Caco-2 (cell line): ENCODE data around the gene ST3GAL2. TPM values are rescaled to one million over a fixed set of nuclear protein-coding genes. Genes with fewer than 3 reads are reported as not detected.

Experiments used
- BruUV-seq: library from RNA; stranded (reverse); fragments of 400-500 nt; replicated peaks from 2 replicates; lab custom pipeline; 2021; lab: Mats Ljungman, UMichigan
- CTCF ChIA-PET: fragments of 300-600 bp; sonication (Branson Sonifier 250); formaldehyde crosslinking; loops from one replicate; lab custom pipeline; 2022; ENCODE audit warnings: antibody characterized with exemption; lab: Charles Lee
- POLR2A ChIA-PET: fragments of 300-600 bp; sonication (Branson Sonifier 250); formaldehyde crosslinking; loops from one replicate; lab custom pipeline; 2022; ENCODE audit warnings: antibody characterized with exemption; lab: Charles Lee
- DNase-seq, 2 experiments: peaks; one replicate each; pipeline versions ENCODE4 v3.0.0 to v3.0.0-alpha.2; 2020 to 2022
- H3K27me3 ChIP-seq: replicated peaks from 2 replicates; pipeline ENCODE4 v1.6.0; 2011; ENCODE audit warnings: low read length; ENCODE audit not compliant: control insufficient read depth, insufficient read depth
- H3K36me3 ChIP-seq: 2 replicates; pipeline ENCODE4 v1.5.1; 2011; ENCODE audit warnings: low read length; ENCODE audit not compliant: control insufficient read depth, insufficient read depth
- H3K4me1 ChIP-seq: fragments of 250-450 bp; sonication (Bioruptor Pico); 2 replicates; pipeline ENCODE4 v1.5.1; 2020; ENCODE audit warnings: mild to moderate bottlenecking
- H3K4me3 ChIP-seq: 2 replicates; pipeline ENCODE4 v1.5.1; 2011; ENCODE audit warnings: low read depth, mild to moderate bottlenecking, control low read depth, low read length
- H3K9me3 ChIP-seq: fragments of 250-450 bp; sonication (Bioruptor Pico); 2 replicates; pipeline ENCODE4 v1.5.1; 2020; ENCODE audit warnings: mild to moderate bottlenecking, moderate library complexity
- H3K27ac Mint-ChIP-seq: one replicate; pipeline ENCODE4 v1.8.0; 2022; ENCODE audit warnings: mixed read lengths; ENCODE audit not compliant: unreplicated experiment
- H3K27me3 Mint-ChIP-seq: one replicate; pipeline ENCODE4 v1.8.0; 2022; ENCODE audit warnings: mixed read lengths; ENCODE audit not compliant: insufficient read depth, unreplicated experiment
- H3K36me3 Mint-ChIP-seq: one replicate; pipeline ENCODE4 v1.8.0; 2022; ENCODE audit warnings: mild to moderate bottlenecking, mixed read lengths; ENCODE audit not compliant: insufficient read depth, unreplicated experiment
- H3K4me1 Mint-ChIP-seq: one replicate; pipeline ENCODE4 v1.8.0; 2022; ENCODE audit warnings: low read depth, mixed read lengths; ENCODE audit not compliant: unreplicated experiment
- H3K4me3 Mint-ChIP-seq: one replicate; pipeline ENCODE4 v1.8.0; 2022; ENCODE audit warnings: mild to moderate bottlenecking, moderate library complexity, mixed read lengths; ENCODE audit not compliant: unreplicated experiment
- H3K9me3 Mint-ChIP-seq: one replicate; pipeline ENCODE4 v1.8.0; 2022; ENCODE audit warnings: mixed read lengths; ENCODE audit not compliant: unreplicated experiment
- intact Hi-C: fragments of 100-400 bp; cut with micrococcal nuclease; formaldehyde crosslinking; loops from one replicate; pipeline ENCODE4 v1.10.0; 2022; ENCODE audit not compliant: unreplicated experiment
- total RNA-seq: library from RNA; stranded (reverse); gene quantifications from 2 replicates; pipeline ENCODE4 v1.2.3, GENCODE V29; 2022
- TF ChIP-seq, protein P1 (sequence below), 2 experiments: fragments of 200-600 bp in 1 of 2; IDR thresholded peaks; 1 replicate in 1 of 2; 2 replicates in 1 of 2; pipeline versions ENCODE4 v1.5.1 to v1.8.0; 2011 to 2022; ENCODE audit warnings: antibody characterized with exemption in 1 of 2, control low read depth in 1 of 2, inconsistent platforms in 1 of 2, low read depth in 1 of 2, low read length in 1 of 2, mild to moderate bottlenecking in 1 of 2, moderate library complexity in 1 of 2; ENCODE audit not compliant: insufficient read depth in 1 of 2, severe bottlenecking in 1 of 2, unreplicated experiment in 1 of 2

Gene ST3GAL2
- total RNA-seq, 1 experiment from 2014 or later: 31.1 TPM

DNA sequence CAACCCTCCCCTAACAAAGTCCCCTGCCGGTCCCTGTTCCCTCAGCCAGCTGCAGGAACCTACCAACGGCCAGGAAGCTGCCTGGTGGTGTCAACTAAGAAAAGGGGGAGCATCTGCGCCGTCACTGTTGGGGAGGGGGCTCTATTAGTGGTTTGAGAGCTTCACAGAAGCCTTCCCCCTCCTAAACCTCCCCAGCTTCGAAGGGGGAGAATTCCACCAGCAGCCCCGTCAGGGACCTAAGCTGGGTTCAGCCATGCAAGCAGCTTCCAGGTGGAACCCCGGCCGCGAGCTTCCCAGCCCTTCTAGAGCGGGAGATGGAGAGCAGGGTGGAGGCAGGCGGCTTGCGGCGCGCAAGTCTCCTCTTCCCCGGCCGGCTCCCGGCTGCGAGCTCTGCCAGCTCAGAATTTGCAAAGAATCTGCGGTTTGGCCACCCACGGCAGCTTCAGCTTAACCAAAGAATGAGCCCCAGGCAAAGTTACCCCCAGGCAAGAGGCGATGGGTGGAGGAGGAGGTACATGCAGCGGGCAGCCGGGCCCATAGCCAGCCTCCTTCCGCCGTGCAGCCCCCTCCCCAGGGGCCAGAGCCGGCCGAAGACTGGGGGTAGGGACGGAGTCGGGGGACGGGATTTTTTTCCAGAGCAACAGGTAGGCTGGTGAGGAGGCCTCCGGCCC lies 58.5 kb downstream of the ST3GAL2 start:
- H3K27me3 ChIP-seq: no peaks in the 10 kb centered on the region
- H3K4me1 ChIP-seq: peaks cover 9% of the 10 kb centered on the region; the same call in 1 of the 2 replicates
- intact Hi-C loops: loop anchor here (2.0 to 5.0 kb wide), 3 partner anchors 74 to 272 kb away; partner anchors contain the start of gene FCSK
- TF ChIP-seq, protein P1, sequence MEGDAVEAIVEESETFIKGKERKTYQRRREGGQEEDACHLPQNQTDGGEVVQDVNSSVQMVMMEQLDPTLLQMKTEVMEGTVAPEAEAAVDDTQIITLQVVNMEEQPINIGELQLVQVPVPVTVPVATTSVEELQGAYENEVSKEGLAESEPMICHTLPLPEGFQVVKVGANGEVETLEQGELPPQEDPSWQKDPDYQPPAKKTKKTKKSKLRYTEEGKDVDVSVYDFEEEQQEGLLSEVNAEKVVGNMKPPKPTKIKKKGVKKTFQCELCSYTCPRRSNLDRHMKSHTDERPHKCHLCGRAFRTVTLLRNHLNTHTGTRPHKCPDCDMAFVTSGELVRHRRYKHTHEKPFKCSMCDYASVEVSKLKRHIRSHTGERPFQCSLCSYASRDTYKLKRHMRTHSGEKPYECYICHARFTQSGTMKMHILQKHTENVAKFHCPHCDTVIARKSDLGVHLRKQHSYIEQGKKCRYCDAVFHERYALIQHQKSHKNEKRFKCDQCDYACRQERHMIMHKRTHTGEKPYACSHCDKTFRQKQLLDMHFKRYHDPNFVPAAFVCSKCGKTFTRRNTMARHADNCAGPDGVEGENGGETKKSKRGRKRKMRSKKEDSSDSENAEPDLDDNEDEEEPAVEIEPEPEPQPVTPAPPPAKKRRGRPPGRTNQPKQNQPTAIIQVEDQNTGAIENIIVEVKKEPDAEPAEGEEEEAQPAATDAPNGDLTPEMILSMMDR (IDR thresholded peaks at IDR 0.05; ENCODE audit: insufficient read depth in 1 of 2, low read depth in 1 of 2, low read length in 1 of 2, severe bottlenecking in 1 of 2, unreplicated experiment in 1 of 2): no peak
- H3K9me3 ChIP-seq: no peaks in the 10 kb centered on the region
- CTCF ChIA-PET: interaction anchor here (0.5 to 2.8 kb wide), 14 partner anchors 10 to 288 kb away, joined by 3 to 42 read pairs (median 6); partner anchors contain the start of genes FCSK and ST3GAL2
- H3K36me3 ChIP-seq: peaks cover 2% of the 10 kb centered on the region
- H3K36me3 Mint-ChIP-seq: peaks cover 85% of the 10 kb centered on the region
- H3K4me3 Mint-ChIP-seq: peak overlapping the region; percentile 92
- no TSS peak for BruUV-seq
- peak overlapping the region; percentile 97 for H3K27ac Mint-ChIP-seq
- no peaks in the 10 kb centered on the region for H3K9me3 Mint-ChIP-seq
- H3K4me3 ChIP-seq: peak overlapping the region; percentile 85
- H3K4me1 Mint-ChIP-seq: peaks cover 6% of the 10 kb centered on the region
- DNase-seq: peak; percentile 79 to 85
- H3K27me3 Mint-ChIP-seq: no peaks in the 10 kb centered on the region
- POLR2A ChIA-PET: interaction anchor here (0.5 to 3.7 kb wide), 13 partner anchors 10 to 165 kb away, joined by 3 to 41 read pairs (median 8); partner anchors contain the start of genes AARS1, COG4, DDX19A and FCSK

DNA sequence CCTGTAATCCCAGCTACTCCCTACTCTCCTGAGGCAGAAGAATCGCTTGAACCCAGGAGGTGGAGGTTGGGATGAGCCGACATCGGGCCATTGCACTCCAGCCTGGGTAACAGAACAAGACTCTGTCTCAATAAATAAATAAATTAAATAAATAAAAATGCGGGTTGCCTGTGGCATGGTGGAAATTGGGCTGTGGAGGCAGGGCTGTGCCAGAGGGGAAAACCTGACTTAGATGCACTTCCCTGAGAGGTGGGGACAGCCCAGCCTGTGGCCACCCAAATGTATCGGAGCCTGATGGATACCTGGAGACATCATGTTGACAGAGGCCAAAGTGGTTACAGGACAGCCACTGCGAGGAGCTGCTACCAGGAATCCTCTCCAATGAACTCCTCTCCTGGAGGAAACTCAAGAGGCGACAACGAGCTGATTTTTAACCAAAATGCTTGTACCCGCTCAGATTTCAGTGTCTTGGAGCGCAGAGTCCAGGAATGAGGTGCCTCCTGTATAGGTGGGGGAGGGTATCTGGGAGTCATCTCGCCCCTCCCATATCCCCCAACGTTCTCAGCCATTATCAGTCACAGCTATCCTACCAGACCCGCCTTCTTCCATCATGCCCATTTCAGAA lies 59.9 kb downstream of the ST3GAL2 start:
- intact Hi-C loops: no loop called here
- H3K36me3 Mint-ChIP-seq: peaks cover 90% of the 10 kb centered on the region
- H3K27ac Mint-ChIP-seq: no peak overlapping the region
- H3K4me1 Mint-ChIP-seq: peaks cover 6% of the 10 kb centered on the region
- H3K36me3 ChIP-seq: peaks cover 2% of the 10 kb centered on the region
- no peaks in the 10 kb centered on the region for H3K9me3 ChIP-seq
- peak overlapping the region; percentile 92 for H3K4me3 Mint-ChIP-seq
- no TSS peak for BruUV-seq
- TF ChIP-seq, protein P1 (IDR thresholded peaks at IDR 0.05; ENCODE audit: insufficient read depth in 1 of 2, low read depth in 1 of 2, low read length in 1 of 2, severe bottlenecking in 1 of 2, unreplicated experiment in 1 of 2): no peak
- H3K27me3 ChIP-seq: no peaks in the 10 kb centered on the region
- H3K4me1 ChIP-seq: peaks cover 9% of the 10 kb centered on the region; the same call in 1 of the 2 replicates
- H3K27me3 Mint-ChIP-seq: no peaks in the 10 kb centered on the region
- CTCF ChIA-PET: no interaction called here
- H3K9me3 Mint-ChIP-seq: no peaks in the 10 kb centered on the region
- no peak overlapping the region for H3K4me3 ChIP-seq
- no peak for DNase-seq
- POLR2A ChIA-PET: interaction anchor here (2.8 to 3.7 kb wide), 2 partner anchors 32 to 49 kb away, joined by 34 to 41 read pairs; partner anchors contain the start of gene DDX19A

- BruUV-seq: no TSS peak
- no peaks in the 10 kb centered on the region for H3K27me3 ChIP-seq
- TF ChIP-seq, protein P1 (IDR thresholded peaks at IDR 0.05; ENCODE audit: insufficient read depth in 1 of 2, low read depth in 1 of 2, low read length in 1 of 2, severe bottlenecking in 1 of 2, unreplicated experiment in 1 of 2): no peak
- DNase-seq: no peak
- Mint-ChIP-seq H3K4me3 (peak overlapping the region; percentile 42), H3K36me3 (peaks cover 95% of the 10 kb centered on the region), H3K27ac (peak overlapping the region; percentile 55), H3K27me3 (no peaks in the 10 kb centered on the region), H3K4me1 (peaks cover 6% of the 10 kb centered on the region), H3K9me3 (no peaks in the 10 kb centered on the region)
- intact Hi-C loops: no loop called here
- H3K36me3 ChIP-seq: peaks cover 2% of the 10 kb centered on the region
- peaks cover 9% of the 10 kb centered on the region; the same call in 1 of the 2 replicates for H3K4me1 ChIP-seq
- ChIA-PET POLR2A (interaction anchor here (0.6 kb wide), 1 partner anchor 50 kb away, joined by 4 read pairs; no protein-coding TSS in a partner anchor), CTCF (no interaction called here)
- H3K9me3 ChIP-seq: no peaks in the 10 kb centered on the region
- no peak overlapping the region for H3K4me3 ChIP-seq
Observed at GRCh38 chr16:70377782-70378181, 61.1 kb downstream of the ST3GAL2 start.
